HG03575 (cell line): ENCODE data around the gene CTRB2.
"Not testable (repeated sequence)": the region's sequence is repeated elsewhere in the genome, so short reads cannot be mapped to it uniquely, and the experiment has no call there.

Source experiments
- ATAC-seq: cut with Tn5 transposase; IDR thresholded peaks from one replicate; pipeline ENCODE4 v1.9.1; 2021; ENCODE audit not compliant: unreplicated experiment, insufficient number of reproducible peaks, low FRiP score; ENCODE audit errors: extremely low read depth

Gene CTRB2

GRCh38 chr16:75209944-75210343 lies 3.0 kb upstream of the CTRB2 start:
- ATAC-seq: no peak

GRCh38 chr16:75209514-75209913 lies 2.6 kb upstream of the CTRB2 start:
- ATAC-seq: not testable (repeated sequence)

GRCh38 chr16:75208861-75209505 lies 2.0 kb upstream of the CTRB2 start:
- no peak for ATAC-seq

- ATAC-seq: no peak
Measured at GRCh38 chr16:75208242-75208825, 1.4 kb upstream of the CTRB2 start.

- no peak for ATAC-seq
Measured at GRCh38 chr16:75207831-75208230, 870 bp upstream of the CTRB2 start.

GRCh38 chr16:75205961-75206748 lies 806 bp downstream of the CTRB2 start:
- ATAC-seq: not testable (repeated sequence)

- not testable (repeated sequence) for ATAC-seq
Measured at GRCh38 chr16:75205438-75205837, 1.5 kb downstream of the CTRB2 start.

GRCh38 chr16:75204905-75205304 lies 2.1 kb downstream of the CTRB2 start:
- not testable (repeated sequence) for ATAC-seq

GRCh38 chr16:75204410-75204758 lies 2.6 kb downstream of the CTRB2 start:
- ATAC-seq: no peak

- ATAC-seq: no peak
Measured at GRCh38 chr16:75203667-75204409, 3.1 kb downstream of the CTRB2 start.

- no peak for ATAC-seq
Measured at GRCh38 chr16:75203096-75203495, 3.9 kb downstream of the CTRB2 start.

- no peak for ATAC-seq
Measured at GRCh38 chr16:75202069-75202590, 4.8 kb downstream of the CTRB2 start.

GRCh38 chr16:75198135-75198600 lies 8.8 kb downstream of the CTRB2 start:
- no peak for ATAC-seq

- ATAC-seq: no peak
Measured at GRCh38 chr16:75197522-75198134, 9.3 kb downstream of the CTRB2 start.

- no peak for ATAC-seq
Measured at GRCh38 chr16:75196836-75197235, 10.1 kb downstream of the CTRB2 start.

GRCh38 chr16:75195811-75196790 lies 10.9 kb downstream of the CTRB2 start:
- no peak for ATAC-seq

GRCh38 chr16:75193730-75194444 lies 13.1 kb downstream of the CTRB2 start:
- ATAC-seq: no peak
